Fibroblast of skin of back (primary cell): Measurements from ENCODE around the gene TSPAN32.

ENCODE experiments used
- DNase-seq: peaks from one replicate; pipeline ENCODE4 v3.0.0-alpha.2; 2013

TSPAN32 gene

GRCh38 chr11:2289350-2289749 is 12.5 kb upstream of the TSPAN32 start:
- DNase-seq: no peak

- DNase-seq: no peak
Measured at GRCh38 chr11:2289859-2290258, 12.0 kb upstream of the TSPAN32 start.

GRCh38 chr11:2290351-2290841 is 11.4 kb upstream of the TSPAN32 start:
- no peak for DNase-seq

GRCh38 chr11:2293531-2293971 is 8.3 kb upstream of the TSPAN32 start:
- no peak for DNase-seq

GRCh38 chr11:2293984-2294925 is 7.6 kb upstream of the TSPAN32 start:
- no peak for DNase-seq

GRCh38 chr11:2294926-2295290 is 6.9 kb upstream of the TSPAN32 start:
- DNase-seq: no peak

- no peak for DNase-seq
Measured at GRCh38 chr11:2295971-2296912, 5.6 kb upstream of the TSPAN32 start.

GRCh38 chr11:2296913-2297622 is 4.7 kb upstream of the TSPAN32 start:
- DNase-seq: no peak

- no peak for DNase-seq
Measured at GRCh38 chr11:2297623-2298030, 4.2 kb upstream of the TSPAN32 start.

GRCh38 chr11:2298131-2298794 is 3.5 kb upstream of the TSPAN32 start:
- DNase-seq: no peak

GRCh38 chr11:2298795-2299761 is 2.7 kb upstream of the TSPAN32 start:
- DNase-seq: no peak

- no peak for DNase-seq
Measured at GRCh38 chr11:2299773-2300172, 2.0 kb upstream of the TSPAN32 start.

- no peak for DNase-seq
Measured at GRCh38 chr11:2300290-2300935, 1.4 kb upstream of the TSPAN32 start.

- DNase-seq: no peak
Measured at GRCh38 chr11:2300936-2301630, 730 bp upstream of the TSPAN32 start.

GRCh38 chr11:2302306-2302895 is 588 bp downstream of the TSPAN32 start:
- no peak for DNase-seq

GRCh38 chr11:2302896-2303626 is 1.2 kb downstream of the TSPAN32 start:
- no peak for DNase-seq

GRCh38 chr11:2303627-2304505 is 2.1 kb downstream of the TSPAN32 start:
- no peak for DNase-seq
